WTC11 (cell line): ENCODE measurements around the gene CLN6. TPM values are rescaled to one million over a fixed set of nuclear protein-coding genes. Genes with fewer than 3 reads are reported as not detected.

Experiments
- ATAC-seq: fragments of 200-7000 bp; cut with Tn5 transposase; 2 replicates; pipeline ENCODE4 v1.10.0; 2021; ENCODE audit warnings: mild to moderate bottlenecking, moderate library complexity
- CTCF ChIA-PET: fragments of 300-600 bp; sonication (Branson Sonifier 250); formaldehyde crosslinking; loops from one replicate; lab custom pipeline; 2021; ENCODE audit warnings: antibody characterized with exemption; lab: Charles Lee
- POLR2A ChIA-PET: fragments of 350-600 bp; sonication (Branson Sonifier 250); formaldehyde crosslinking; loops from one replicate; lab custom pipeline; 2021; ENCODE audit warnings: antibody characterized with exemption; lab: Charles Lee
- DNase-seq: peaks from one replicate; pipeline ENCODE4 v3.0.0; 2021; ENCODE audit warnings: low spot score
- H3K27ac Mint-ChIP-seq: 2 replicates; pipeline ENCODE4 v1.8.0; 2021; ENCODE audit warnings: mixed read lengths
- H3K27me3 Mint-ChIP-seq: 2 replicates; pipeline ENCODE4 v1.8.0; 2021; ENCODE audit warnings: low read depth, mild to moderate bottlenecking, moderate library complexity, mixed read lengths
- H3K36me3 Mint-ChIP-seq: 2 replicates; pipeline ENCODE4 v1.8.0; 2021; ENCODE audit warnings: mixed read lengths
- H3K4me1 Mint-ChIP-seq: 2 replicates; pipeline ENCODE4 v1.8.0; 2022; ENCODE audit warnings: mixed read lengths
- H3K4me3 Mint-ChIP-seq: 2 replicates; pipeline ENCODE4 v1.8.0; 2021; ENCODE audit warnings: mild to moderate bottlenecking, moderate library complexity, mixed read lengths
- H3K9me3 Mint-ChIP-seq: 2 replicates; pipeline ENCODE4 v1.8.0; 2021; ENCODE audit warnings: mixed read lengths
- ATF1 ChIP-seq: sonication (generic); formaldehyde crosslinking; IDR thresholded peaks from 2 replicates; pipeline ENCODE4 v1.8.1; 2023; ENCODE audit warnings: mild to moderate bottlenecking, moderate library complexity, missing genetic modification reagents
- FOXP1 ChIP-seq: sonication (generic); formaldehyde crosslinking; IDR thresholded peaks from 2 replicates; pipeline ENCODE4 v1.8.0; 2022; ENCODE audit warnings: missing genetic modification reagents, mild to moderate bottlenecking, moderate library complexity, borderline replicate concordance
- MYBL2 ChIP-seq: sonication (generic); formaldehyde crosslinking; IDR thresholded peaks from 2 replicates; pipeline ENCODE4 v1.8.1; 2023; ENCODE audit warnings: mild to moderate bottlenecking, moderate library complexity, missing genetic modification reagents
- NR2C2 ChIP-seq: sonication (generic); formaldehyde crosslinking; IDR thresholded peaks from 2 replicates; pipeline ENCODE4 v1.8.0; 2022; ENCODE audit warnings: mild to moderate bottlenecking, missing genetic modification reagents
- ZBTB21 ChIP-seq: sonication (generic); formaldehyde crosslinking; IDR thresholded peaks from 2 replicates; pipeline ENCODE4 v1.8.1; 2023; ENCODE audit warnings: mild to moderate bottlenecking, missing genetic modification reagents, borderline replicate concordance
- ZNF232 ChIP-seq: sonication (generic); formaldehyde crosslinking; IDR thresholded peaks from 2 replicates; pipeline ENCODE4 v1.8.0; 2022; ENCODE audit warnings: mild to moderate bottlenecking, missing genetic modification reagents
- ZNF396 ChIP-seq: fragments of 250-450 bp; sonication (Bioruptor Pico); IDR thresholded peaks from 2 replicates; pipeline ENCODE4 v1.8.0; 2021; ENCODE audit warnings: mild to moderate bottlenecking, moderate library complexity, borderline replicate concordance
- total RNA-seq: library from RNA; stranded (reverse); gene quantifications from 3 replicates; pipeline ENCODE4 v1.2.3, GENCODE V29; 2021
- TF ChIP-seq, protein P1 (sequence below): sonication (generic); formaldehyde crosslinking; IDR thresholded peaks from 2 replicates; pipeline ENCODE4 v1.8.0; 2022; ENCODE audit warnings: missing genetic modification reagents
- TF ChIP-seq, protein P2 (sequence below): fragments of 200-600 bp; IDR thresholded peaks from 2 replicates; pipeline ENCODE4 v1.8.0; 2022; ENCODE audit warnings: antibody characterized with exemption
- TF ChIP-seq, protein P3 (sequence below): fragments of 250-450 bp; sonication (Bioruptor Pico); IDR thresholded peaks from 2 replicates; pipeline ENCODE4 v1.8.0; 2021; ENCODE audit warnings: mild to moderate bottlenecking
- TF ChIP-seq, protein P4 (sequence below): sonication (generic); formaldehyde crosslinking; IDR thresholded peaks from 2 replicates; pipeline ENCODE4 v1.8.1; 2022; ENCODE audit warnings: mild to moderate bottlenecking, missing genetic modification reagents, moderate library complexity, borderline replicate concordance
- TF ChIP-seq, protein P5 (sequence below): fragments of 250-450 bp; sonication (Bioruptor Pico); IDR thresholded peaks from 2 replicates; pipeline ENCODE4 v1.9.0; 2021; ENCODE audit warnings: mild to moderate bottlenecking
- TF ChIP-seq, protein P6 (sequence below): fragments of 250-450 bp; sonication (Bioruptor Pico); IDR thresholded peaks from 2 replicates; pipeline ENCODE4 v1.9.0; 2021; ENCODE audit warnings: mild to moderate bottlenecking, borderline replicate concordance
- TF ChIP-seq, protein P7 (sequence below): sonication (generic); formaldehyde crosslinking; IDR thresholded peaks from 2 replicates; pipeline ENCODE4 v1.8.1; 2022; ENCODE audit warnings: low read depth, mild to moderate bottlenecking, moderate library complexity, missing genetic modification reagents, borderline replicate concordance
- TF ChIP-seq, protein P8 (sequence below): fragments of 250-450 bp; sonication (Bioruptor Pico); IDR thresholded peaks from 2 replicates; pipeline ENCODE4 v2.1.2; 2022; ENCODE audit warnings: mild to moderate bottlenecking, moderate library complexity
- TF ChIP-seq, protein P9 (sequence below): fragments of 250-450 bp; sonication (Bioruptor Pico); IDR thresholded peaks from 2 replicates; pipeline ENCODE4 v1.9.0; 2021; ENCODE audit warnings: moderate library complexity, mild to moderate bottlenecking, inconsistent platforms, borderline replicate concordance

CLN6 gene
- total RNA-seq, 1 experiment from 2014 or later: 50.2 TPM

DNA sequence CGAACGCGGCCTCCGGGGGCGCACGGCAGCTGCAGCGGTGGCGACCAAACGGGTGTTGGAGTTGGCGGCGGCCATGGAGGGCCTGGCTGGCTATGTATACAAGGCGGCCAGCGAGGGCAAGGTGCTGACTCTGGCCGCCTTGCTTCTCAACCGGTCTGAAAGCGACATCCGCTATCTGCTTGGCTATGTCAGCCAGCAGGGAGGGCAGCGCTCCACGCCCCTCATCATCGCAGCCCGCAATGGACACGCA is 48.7 kb upstream of the CLN6 start (continued):
- TF ChIP-seq, protein P1, sequence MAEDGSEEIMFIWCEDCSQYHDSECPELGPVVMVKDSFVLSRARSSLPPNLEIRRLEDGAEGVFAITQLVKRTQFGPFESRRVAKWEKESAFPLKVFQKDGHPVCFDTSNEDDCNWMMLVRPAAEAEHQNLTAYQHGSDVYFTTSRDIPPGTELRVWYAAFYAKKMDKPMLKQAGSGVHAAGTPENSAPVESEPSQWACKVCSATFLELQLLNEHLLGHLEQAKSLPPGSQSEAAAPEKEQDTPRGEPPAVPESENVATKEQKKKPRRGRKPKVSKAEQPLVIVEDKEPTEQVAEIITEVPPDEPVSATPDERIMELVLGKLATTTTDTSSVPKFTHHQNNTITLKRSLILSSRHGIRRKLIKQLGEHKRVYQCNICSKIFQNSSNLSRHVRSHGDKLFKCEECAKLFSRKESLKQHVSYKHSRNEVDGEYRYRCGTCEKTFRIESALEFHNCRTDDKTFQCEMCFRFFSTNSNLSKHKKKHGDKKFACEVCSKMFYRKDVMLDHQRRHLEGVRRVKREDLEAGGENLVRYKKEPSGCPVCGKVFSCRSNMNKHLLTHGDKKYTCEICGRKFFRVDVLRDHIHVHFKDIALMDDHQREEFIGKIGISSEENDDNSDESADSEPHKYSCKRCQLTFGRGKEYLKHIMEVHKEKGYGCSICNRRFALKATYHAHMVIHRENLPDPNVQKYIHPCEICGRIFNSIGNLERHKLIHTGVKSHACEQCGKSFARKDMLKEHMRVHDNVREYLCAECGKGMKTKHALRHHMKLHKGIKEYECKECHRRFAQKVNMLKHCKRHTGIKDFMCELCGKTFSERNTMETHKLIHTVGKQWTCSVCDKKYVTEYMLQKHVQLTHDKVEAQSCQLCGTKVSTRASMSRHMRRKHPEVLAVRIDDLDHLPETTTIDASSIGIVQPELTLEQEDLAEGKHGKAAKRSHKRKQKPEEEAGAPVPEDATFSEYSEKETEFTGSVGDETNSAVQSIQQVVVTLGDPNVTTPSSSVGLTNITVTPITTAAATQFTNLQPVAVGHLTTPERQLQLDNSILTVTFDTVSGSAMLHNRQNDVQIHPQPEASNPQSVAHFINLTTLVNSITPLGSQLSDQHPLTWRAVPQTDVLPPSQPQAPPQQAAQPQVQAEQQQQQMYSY (CRISPR knock-in tag): no peak
- TF ChIP-seq ATF1 (CRISPR knock-in tag) (no peak), ZNF232 (CRISPR knock-in tag) (no peak), FOXP1 (no peak), ZNF396 (CRISPR knock-in tag) (no peak), NR2C2 (no peak)
- TF ChIP-seq, protein P2, sequence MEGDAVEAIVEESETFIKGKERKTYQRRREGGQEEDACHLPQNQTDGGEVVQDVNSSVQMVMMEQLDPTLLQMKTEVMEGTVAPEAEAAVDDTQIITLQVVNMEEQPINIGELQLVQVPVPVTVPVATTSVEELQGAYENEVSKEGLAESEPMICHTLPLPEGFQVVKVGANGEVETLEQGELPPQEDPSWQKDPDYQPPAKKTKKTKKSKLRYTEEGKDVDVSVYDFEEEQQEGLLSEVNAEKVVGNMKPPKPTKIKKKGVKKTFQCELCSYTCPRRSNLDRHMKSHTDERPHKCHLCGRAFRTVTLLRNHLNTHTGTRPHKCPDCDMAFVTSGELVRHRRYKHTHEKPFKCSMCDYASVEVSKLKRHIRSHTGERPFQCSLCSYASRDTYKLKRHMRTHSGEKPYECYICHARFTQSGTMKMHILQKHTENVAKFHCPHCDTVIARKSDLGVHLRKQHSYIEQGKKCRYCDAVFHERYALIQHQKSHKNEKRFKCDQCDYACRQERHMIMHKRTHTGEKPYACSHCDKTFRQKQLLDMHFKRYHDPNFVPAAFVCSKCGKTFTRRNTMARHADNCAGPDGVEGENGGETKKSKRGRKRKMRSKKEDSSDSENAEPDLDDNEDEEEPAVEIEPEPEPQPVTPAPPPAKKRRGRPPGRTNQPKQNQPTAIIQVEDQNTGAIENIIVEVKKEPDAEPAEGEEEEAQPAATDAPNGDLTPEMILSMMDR: no peak

DNA sequence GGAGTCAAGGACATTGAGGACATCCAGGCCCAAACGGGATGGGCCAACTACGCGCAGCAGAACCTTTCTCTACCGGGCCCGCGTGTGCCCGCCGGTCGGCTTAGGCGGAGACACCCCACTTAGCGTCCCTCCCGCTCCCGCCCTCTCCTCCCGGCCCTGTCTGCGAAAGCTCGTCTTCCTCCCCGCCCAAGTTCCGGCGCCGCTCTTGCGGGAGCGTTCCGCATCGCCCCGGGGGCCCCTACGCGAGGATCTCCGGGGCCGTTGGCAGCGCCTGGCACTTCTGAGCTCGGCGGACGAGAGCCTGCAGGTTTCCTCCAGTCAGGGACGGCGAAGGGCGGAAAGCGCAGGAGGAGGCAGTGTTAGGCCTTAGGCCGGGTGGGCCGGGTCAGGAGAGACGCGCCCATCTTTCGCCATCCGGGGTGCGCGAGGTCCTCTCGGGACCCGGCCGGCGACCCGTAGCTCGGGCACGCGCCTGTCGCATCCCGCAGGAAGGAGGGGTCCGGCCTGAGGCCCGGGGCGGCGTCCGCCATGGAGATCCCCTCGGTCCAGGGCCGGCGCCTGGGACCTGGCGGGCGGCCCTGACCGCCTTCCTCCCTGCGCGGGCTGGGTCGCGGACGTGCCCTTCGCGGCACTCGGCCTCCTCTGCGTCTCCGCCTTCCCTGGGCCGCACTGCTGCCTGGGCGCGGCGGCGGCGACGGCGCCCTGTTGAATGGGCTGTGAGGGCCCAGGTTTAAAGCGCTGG is 48.2 kb upstream of the CLN6 start, which contains the start of gene FEM1B:
Gene FEM1B, plus strand, starts transcription at position 143 of the 742 bp plus-strand sequence. CDS start 673 bp downstream, outside the sequence.
- peak; percentile 84 for DNase-seq
- Mint-ChIP-seq H3K27me3 (no peaks in the 10 kb centered on the region), H3K4me3 (peak within 1 kb of the TSS; percentile 98), H3K36me3 (no peaks in the 10 kb centered on the region), H3K9me3 (no peaks in the 10 kb centered on the region), H3K4me1 (peaks cover 50% of the 10 kb centered on the region), H3K27ac (peak within 1 kb of the TSS; percentile 99)
- CTCF ChIA-PET: interaction anchor here (0.9 to 3.9 kb wide), 14 partner anchors 11 to 754 kb away, joined by 3 to 27 read pairs (median 4); no protein-coding TSS in a partner anchor
- ATAC-seq: peak; percentile 81
- POLR2A ChIA-PET: interaction anchor here (0.6 to 2.5 kb wide), 9 partner anchors 13 to 50 kb away, joined by 3 to 22 read pairs (median 4); no protein-coding TSS in a partner anchor
- TF ChIP-seq, protein P3, sequence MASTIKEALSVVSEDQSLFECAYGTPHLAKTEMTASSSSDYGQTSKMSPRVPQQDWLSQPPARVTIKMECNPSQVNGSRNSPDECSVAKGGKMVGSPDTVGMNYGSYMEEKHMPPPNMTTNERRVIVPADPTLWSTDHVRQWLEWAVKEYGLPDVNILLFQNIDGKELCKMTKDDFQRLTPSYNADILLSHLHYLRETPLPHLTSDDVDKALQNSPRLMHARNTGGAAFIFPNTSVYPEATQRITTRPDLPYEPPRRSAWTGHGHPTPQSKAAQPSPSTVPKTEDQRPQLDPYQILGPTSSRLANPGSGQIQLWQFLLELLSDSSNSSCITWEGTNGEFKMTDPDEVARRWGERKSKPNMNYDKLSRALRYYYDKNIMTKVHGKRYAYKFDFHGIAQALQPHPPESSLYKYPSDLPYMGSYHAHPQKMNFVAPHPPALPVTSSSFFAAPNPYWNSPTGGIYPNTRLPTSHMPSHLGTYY: no peak
- TF ChIP-seq, protein P4, sequence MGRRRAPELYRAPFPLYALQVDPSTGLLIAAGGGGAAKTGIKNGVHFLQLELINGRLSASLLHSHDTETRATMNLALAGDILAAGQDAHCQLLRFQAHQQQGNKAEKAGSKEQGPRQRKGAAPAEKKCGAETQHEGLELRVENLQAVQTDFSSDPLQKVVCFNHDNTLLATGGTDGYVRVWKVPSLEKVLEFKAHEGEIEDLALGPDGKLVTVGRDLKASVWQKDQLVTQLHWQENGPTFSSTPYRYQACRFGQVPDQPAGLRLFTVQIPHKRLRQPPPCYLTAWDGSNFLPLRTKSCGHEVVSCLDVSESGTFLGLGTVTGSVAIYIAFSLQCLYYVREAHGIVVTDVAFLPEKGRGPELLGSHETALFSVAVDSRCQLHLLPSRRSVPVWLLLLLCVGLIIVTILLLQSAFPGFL: no peak
- no peak for TF ChIP-seq ZBTB21
- TF ChIP-seq, protein P5, sequence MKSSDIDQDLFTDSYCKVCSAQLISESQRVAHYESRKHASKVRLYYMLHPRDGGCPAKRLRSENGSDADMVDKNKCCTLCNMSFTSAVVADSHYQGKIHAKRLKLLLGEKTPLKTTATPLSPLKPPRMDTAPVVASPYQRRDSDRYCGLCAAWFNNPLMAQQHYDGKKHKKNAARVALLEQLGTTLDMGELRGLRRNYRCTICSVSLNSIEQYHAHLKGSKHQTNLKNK: no peak
- TF ChIP-seq MYBL2 (CRISPR knock-in tag): peak; percentile 73
- peak; percentile 72; the same call in 1 of the 2 replicates for TF ChIP-seq ZNF232 (CRISPR knock-in tag)
- TF ChIP-seq, protein P6, sequence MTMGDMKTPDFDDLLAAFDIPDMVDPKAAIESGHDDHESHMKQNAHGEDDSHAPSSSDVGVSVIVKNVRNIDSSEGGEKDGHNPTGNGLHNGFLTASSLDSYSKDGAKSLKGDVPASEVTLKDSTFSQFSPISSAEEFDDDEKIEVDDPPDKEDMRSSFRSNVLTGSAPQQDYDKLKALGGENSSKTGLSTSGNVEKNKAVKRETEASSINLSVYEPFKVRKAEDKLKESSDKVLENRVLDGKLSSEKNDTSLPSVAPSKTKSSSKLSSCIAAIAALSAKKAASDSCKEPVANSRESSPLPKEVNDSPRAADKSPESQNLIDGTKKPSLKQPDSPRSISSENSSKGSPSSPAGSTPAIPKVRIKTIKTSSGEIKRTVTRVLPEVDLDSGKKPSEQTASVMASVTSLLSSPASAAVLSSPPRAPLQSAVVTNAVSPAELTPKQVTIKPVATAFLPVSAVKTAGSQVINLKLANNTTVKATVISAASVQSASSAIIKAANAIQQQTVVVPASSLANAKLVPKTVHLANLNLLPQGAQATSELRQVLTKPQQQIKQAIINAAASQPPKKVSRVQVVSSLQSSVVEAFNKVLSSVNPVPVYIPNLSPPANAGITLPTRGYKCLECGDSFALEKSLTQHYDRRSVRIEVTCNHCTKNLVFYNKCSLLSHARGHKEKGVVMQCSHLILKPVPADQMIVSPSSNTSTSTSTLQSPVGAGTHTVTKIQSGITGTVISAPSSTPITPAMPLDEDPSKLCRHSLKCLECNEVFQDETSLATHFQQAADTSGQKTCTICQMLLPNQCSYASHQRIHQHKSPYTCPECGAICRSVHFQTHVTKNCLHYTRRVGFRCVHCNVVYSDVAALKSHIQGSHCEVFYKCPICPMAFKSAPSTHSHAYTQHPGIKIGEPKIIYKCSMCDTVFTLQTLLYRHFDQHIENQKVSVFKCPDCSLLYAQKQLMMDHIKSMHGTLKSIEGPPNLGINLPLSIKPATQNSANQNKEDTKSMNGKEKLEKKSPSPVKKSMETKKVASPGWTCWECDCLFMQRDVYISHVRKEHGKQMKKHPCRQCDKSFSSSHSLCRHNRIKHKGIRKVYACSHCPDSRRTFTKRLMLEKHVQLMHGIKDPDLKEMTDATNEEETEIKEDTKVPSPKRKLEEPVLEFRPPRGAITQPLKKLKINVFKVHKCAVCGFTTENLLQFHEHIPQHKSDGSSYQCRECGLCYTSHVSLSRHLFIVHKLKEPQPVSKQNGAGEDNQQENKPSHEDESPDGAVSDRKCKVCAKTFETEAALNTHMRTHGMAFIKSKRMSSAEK (CRISPR knock-in tag): no peak
- TF ChIP-seq, protein P7, sequence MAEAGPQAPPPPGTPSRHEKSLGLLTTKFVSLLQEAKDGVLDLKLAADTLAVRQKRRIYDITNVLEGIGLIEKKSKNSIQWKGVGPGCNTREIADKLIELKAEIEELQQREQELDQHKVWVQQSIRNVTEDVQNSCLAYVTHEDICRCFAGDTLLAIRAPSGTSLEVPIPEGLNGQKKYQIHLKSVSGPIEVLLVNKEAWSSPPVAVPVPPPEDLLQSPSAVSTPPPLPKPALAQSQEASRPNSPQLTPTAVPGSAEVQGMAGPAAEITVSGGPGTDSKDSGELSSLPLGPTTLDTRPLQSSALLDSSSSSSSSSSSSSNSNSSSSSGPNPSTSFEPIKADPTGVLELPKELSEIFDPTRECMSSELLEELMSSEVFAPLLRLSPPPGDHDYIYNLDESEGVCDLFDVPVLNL (CRISPR knock-in tag): peak; percentile 66; the same call in 1 of the 2 replicates
- TF ChIP-seq, protein P8, sequence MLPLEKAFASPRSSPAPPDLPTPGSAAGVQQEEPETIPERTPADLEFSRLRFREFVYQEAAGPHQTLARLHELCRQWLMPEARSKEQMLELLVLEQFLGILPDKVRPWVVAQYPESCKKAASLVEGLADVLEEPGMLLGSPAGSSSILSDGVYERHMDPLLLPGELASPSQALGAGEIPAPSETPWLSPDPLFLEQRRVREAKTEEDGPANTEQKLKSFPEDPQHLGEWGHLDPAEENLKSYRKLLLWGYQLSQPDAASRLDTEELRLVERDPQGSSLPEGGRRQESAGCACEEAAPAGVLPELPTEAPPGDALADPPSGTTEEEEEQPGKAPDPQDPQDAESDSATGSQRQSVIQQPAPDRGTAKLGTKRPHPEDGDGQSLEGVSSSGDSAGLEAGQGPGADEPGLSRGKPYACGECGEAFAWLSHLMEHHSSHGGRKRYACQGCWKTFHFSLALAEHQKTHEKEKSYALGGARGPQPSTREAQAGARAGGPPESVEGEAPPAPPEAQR (CRISPR knock-in tag): no peak
- TF ChIP-seq, protein P9, sequence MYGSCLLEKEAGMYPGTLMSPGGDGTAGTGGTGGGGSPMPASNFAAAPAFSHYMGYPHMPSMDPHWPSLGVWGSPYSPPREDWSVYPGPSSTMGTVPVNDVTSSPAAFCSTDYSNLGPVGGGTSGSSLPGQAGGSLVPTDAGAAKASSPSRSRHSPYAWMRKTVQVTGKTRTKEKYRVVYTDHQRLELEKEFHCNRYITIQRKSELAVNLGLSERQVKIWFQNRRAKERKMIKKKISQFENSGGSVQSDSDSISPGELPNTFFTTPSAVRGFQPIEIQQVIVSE (CRISPR knock-in tag): no peak
